Right lobe of liver (tissue), 4 donors: ENCODE results near the gene SIM1.

Experiments
- POLR2A ChIP-seq: fragments of 450-650 bp; IDR thresholded peaks from one replicate; pipeline ENCODE4 v1.6.1; 2017; ENCODE audit warnings: antibody characterized with exemption, mild to moderate bottlenecking
- TF ChIP-seq, protein P1 (sequence below), 4 donors: fragments of 200-600 bp in 3 of 4; fragments of 450-650 bp in 1 of 4; IDR thresholded peaks; one replicate each; pipeline versions ENCODE4 v1.5.1 to v1.8.0; 2016 to 2022; ENCODE audit warnings: antibody characterized with exemption in 4 of 4, mild to moderate bottlenecking in 2 of 4
- donor health status: DM: no; HTN: no; CAD: no.
- donor health status: DM: no; HTN: no; CAD: no.
- donor health status: DM: no; HTN: yes; CAD: no.

DNA sequence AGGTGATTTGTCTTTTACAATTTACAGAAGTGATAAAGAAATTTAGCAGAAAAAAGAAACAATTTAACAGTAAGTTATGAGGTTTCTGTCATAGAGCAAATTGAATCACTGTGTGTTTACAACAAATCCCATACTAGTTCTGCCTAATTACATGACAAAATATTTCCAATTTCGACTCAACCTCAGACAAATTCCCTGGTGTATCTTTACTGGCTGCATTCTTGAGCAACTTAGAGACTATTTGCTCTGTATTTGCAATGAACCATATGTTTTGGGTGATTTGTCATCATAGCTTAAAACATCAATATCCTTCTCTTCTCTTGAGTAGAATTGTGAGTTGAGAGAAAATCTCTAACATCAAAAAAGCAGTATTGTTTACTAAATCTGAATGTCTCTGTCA lies 128.7 kb downstream of the SIM1 start:
- TF ChIP-seq, protein P1, sequence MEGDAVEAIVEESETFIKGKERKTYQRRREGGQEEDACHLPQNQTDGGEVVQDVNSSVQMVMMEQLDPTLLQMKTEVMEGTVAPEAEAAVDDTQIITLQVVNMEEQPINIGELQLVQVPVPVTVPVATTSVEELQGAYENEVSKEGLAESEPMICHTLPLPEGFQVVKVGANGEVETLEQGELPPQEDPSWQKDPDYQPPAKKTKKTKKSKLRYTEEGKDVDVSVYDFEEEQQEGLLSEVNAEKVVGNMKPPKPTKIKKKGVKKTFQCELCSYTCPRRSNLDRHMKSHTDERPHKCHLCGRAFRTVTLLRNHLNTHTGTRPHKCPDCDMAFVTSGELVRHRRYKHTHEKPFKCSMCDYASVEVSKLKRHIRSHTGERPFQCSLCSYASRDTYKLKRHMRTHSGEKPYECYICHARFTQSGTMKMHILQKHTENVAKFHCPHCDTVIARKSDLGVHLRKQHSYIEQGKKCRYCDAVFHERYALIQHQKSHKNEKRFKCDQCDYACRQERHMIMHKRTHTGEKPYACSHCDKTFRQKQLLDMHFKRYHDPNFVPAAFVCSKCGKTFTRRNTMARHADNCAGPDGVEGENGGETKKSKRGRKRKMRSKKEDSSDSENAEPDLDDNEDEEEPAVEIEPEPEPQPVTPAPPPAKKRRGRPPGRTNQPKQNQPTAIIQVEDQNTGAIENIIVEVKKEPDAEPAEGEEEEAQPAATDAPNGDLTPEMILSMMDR (IDR thresholded peaks at IDR 0.05): no peak
- TF ChIP-seq POLR2A: no peak
